ENCODE measurements around the gene SLC1A2.

The SLC1A2 gene

DNA sequence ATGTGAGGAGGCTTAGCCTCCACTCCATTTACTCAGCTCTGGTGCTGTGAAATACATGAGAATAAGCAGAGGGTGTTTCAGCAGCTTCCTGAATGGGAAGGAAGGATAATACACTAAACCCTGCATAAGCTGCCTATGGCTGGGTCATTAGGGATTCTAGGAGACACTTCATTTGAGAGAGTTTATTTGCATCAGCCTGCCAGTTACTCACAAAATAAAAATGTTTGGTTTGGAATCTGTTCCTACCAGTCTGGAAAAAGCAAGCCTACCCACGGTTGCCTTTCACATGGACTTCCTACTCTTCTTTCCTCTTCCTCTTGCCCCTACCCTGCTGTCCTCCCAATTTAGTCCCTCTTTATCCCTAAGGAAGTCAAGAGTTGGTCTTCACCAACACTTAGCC, 20.5 kb downstream of the SLC1A2 start:
- no peak for ATAC-seq

DNA sequence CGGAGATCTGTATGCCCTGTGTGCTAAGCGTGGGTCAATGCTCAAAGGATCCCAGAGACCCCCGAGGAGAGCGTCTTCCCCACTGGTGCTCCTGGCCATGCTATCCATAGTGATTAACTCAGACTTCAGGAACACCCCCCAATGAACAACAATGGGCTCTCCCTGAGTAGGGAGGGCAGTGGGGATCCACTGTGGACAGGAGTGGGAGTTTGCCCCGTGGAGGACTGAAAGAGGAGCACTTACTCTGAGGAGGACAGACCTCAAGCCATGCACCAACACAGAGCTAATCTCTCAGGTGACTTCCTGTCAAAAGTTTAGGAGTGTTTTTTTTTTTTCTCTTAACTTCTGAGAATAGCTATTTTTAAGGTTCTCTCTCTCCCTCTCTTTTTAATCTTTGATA, 24.4 kb downstream of the SLC1A2 start:
- ATAC-seq = no peak
- TF ChIP-seq ZC3H10 (CRISPR knock-in tag; IDR thresholded peaks at IDR 0.05) = no peak

More for the DNA sequence above, 20.5 kb downstream of the SLC1A2 start:
- TF ChIP-seq ZFP3 (CRISPR knock-in tag; IDR thresholded peaks at IDR 0.05) = no peak
- TF ChIP-seq ARNTL (CRISPR knock-in tag; IDR thresholded peaks at IDR 0.05; ENCODE audit: borderline replicate concordance, low read depth) = no peak
- no peak for TF ChIP-seq ISL1 (CRISPR knock-in tag; IDR thresholded peaks at IDR 0.05)
- TF ChIP-seq BACH2 (CRISPR knock-in tag; IDR thresholded peaks at IDR 0.05; ENCODE audit: borderline replicate concordance) = no peak
- TF ChIP-seq, protein P1, sequence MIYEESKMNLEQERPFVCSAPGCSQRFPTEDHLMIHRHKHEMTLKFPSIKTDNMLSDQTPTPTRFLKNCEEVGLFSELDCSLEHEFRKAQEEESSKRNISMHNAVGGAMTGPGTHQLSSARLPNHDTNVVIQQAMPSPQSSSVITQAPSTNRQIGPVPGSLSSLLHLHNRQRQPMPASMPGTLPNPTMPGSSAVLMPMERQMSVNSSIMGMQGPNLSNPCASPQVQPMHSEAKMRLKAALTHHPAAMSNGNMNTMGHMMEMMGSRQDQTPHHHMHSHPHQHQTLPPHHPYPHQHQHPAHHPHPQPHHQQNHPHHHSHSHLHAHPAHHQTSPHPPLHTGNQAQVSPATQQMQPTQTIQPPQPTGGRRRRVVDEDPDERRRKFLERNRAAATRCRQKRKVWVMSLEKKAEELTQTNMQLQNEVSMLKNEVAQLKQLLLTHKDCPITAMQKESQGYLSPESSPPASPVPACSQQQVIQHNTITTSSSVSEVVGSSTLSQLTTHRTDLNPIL (CRISPR knock-in tag; IDR thresholded peaks at IDR 0.05; ENCODE audit: low read depth) = no peak
- TF ChIP-seq ZNF70 (CRISPR knock-in tag; IDR thresholded peaks at IDR 0.05) = no peak
- no peak for TF ChIP-seq TCF4 (CRISPR knock-in tag; IDR thresholded peaks at IDR 0.05; ENCODE audit: borderline replicate concordance)
- TF ChIP-seq ZNF565 (CRISPR knock-in tag; conservative IDR thresholded peaks at IDR 0.05; ENCODE audit: low read depth) = no peak
- no peak for TF ChIP-seq ESRRG (CRISPR knock-in tag; IDR thresholded peaks at IDR 0.05)
- TF ChIP-seq ZC3H10 (CRISPR knock-in tag; IDR thresholded peaks at IDR 0.05) = no peak
- no peak for TF ChIP-seq RARB (CRISPR knock-in tag; IDR thresholded peaks at IDR 0.05)

DNA sequence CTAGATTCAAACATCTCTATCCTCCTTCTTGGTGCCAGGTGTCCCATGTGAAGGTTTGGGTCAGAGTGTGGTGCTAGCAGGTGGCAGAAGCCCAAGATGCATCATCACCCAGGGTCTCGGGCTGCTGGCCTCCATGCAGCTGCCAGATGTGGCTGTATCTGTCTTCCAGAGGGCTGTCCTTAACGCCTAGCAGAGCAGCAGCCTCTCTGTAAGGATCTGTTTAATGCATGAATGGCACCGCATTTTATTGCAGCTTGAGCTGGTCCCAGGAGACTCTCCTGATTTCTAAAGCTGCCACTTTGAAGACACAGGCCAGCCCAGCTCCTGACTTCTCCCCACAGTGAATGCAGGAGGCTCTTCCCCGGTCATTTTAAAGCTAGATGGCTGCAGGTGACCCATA, 26.3 kb downstream of the SLC1A2 start:
- TF ChIP-seq TCF4 (CRISPR knock-in tag; IDR thresholded peaks at IDR 0.05; ENCODE audit: borderline replicate concordance) (peak; percentile 48; the same call in 1 of the 2 replicates), ZNF8 (CRISPR knock-in tag; IDR thresholded peaks at IDR 0.05) (no peak)
- peak; percentile 13; the same call in 1 of the 3 replicates for ATAC-seq

- TF ChIP-seq, protein P2, sequence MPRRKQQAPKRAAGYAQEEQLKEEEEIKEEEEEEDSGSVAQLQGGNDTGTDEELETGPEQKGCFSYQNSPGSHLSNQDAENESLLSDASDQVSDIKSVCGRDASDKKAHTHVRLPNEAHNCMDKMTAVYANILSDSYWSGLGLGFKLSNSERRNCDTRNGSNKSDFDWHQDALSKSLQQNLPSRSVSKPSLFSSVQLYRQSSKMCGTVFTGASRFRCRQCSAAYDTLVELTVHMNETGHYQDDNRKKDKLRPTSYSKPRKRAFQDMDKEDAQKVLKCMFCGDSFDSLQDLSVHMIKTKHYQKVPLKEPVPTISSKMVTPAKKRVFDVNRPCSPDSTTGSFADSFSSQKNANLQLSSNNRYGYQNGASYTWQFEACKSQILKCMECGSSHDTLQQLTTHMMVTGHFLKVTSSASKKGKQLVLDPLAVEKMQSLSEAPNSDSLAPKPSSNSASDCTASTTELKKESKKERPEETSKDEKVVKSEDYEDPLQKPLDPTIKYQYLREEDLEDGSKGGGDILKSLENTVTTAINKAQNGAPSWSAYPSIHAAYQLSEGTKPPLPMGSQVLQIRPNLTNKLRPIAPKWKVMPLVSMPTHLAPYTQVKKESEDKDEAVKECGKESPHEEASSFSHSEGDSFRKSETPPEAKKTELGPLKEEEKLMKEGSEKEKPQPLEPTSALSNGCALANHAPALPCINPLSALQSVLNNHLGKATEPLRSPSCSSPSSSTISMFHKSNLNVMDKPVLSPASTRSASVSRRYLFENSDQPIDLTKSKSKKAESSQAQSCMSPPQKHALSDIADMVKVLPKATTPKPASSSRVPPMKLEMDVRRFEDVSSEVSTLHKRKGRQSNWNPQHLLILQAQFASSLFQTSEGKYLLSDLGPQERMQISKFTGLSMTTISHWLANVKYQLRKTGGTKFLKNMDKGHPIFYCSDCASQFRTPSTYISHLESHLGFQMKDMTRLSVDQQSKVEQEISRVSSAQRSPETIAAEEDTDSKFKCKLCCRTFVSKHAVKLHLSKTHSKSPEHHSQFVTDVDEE (CRISPR knock-in tag; IDR thresholded peaks at IDR 0.05) = no peak
- TF ChIP-seq ZFP30 (CRISPR knock-in tag; IDR thresholded peaks at IDR 0.05) (no peak), PPARA (CRISPR knock-in tag; IDR thresholded peaks at IDR 0.05; ENCODE audit: borderline replicate concordance) (no peak), ZNF565 (CRISPR knock-in tag; conservative IDR thresholded peaks at IDR 0.05; ENCODE audit: low read depth) (no peak), ZC3H10 (CRISPR knock-in tag; IDR thresholded peaks at IDR 0.05) (no peak), ZNF8 (CRISPR knock-in tag; IDR thresholded peaks at IDR 0.05) (no peak)
- peak; percentile 97 for ATAC-seq
These were observed 27.3 kb downstream of the SLC1A2 start for GRCh38 chr11:35391922-35392688.

DNA sequence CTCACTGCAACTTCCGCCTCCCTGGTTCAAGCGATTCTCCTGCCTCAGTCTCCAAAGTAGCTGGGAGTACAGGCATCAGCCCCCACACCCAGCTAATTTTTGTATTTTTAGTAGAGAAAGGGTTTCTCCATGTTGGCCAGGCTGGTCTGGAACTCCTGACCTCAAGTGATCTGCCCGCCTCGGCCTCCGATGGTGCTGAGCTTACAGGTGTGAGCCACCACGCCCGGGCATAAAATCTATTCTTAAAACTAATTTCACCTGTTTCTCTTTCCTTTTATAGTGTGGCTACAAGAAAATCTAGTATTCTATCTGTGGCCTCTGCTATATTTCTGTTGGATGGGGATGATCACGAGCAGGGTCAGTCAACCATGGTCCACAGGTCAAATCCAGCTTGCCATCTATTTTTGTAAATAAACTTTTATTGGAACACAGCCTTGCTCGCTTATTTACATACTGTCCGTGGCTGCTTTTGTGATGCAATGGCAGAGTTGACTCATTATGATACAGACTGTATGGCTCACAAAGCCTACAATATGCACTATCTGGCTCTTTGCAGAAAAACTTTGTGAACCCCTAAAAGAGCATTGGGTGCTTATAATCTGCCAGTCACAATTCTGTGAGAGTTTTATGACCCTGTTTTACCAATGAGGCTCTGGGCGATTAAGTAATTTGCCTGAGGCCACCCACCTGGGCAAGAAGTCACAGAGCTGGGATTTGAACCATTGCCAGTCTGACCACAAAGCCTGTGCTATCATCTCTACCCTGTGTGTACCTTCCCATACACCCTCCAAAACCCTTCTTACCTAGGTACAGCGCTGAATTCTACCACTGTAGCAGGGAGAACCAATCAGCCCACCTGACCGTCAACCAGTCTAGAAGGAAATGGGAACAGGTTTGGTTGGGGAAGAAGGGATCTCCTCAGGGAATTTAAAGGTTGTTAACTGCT, 28.3 kb downstream of the SLC1A2 start:
- ATAC-seq = peak; percentile 40; the same call in 2 of the 3 replicates
- TF ChIP-seq, protein P2 (CRISPR knock-in tag; IDR thresholded peaks at IDR 0.05) = no peak
- no peak for TF ChIP-seq PPARA (CRISPR knock-in tag; IDR thresholded peaks at IDR 0.05; ENCODE audit: borderline replicate concordance)
- no peak for TF ChIP-seq OSR1 (CRISPR knock-in tag; IDR thresholded peaks at IDR 0.05)

All from SK-N-SH treated with all-trans-retinoic acid at 6 μM for 48 hours (cell line).